KOPT-K1 (cell line): ENCODE data around the gene VSIR.
A peak's percentile ranks its signal among the peaks of the same experiment; 100 is the strongest.

ENCODE experiments used
- H3K27ac ChIP-seq: fragments of 200-600 bp; sonication (generic); 2 replicates; pipeline ENCODE4 v1.5.1; 2016; ENCODE audit warnings: antibody characterized with exemption, mild to moderate bottlenecking, low read depth, low read length; ENCODE audit not compliant: poor library complexity, severe bottlenecking
- H3K36me3 ChIP-seq: fragments of 200-600 bp; sonication (generic); 2 replicates; pipeline ENCODE4 v1.5.1; 2017; ENCODE audit warnings: antibody characterized with exemption, mild to moderate bottlenecking, low read length, moderate library complexity; ENCODE audit not compliant: insufficient read depth
- H3K9me3 ChIP-seq: fragments of 200-600 bp; sonication (generic); 2 replicates; pipeline ENCODE4 v1.5.1; 2017; ENCODE audit warnings: antibody characterized with exemption, low read length, mild to moderate bottlenecking; ENCODE audit not compliant: insufficient read depth, poor library complexity, severe bottlenecking

The VSIR gene

GRCh38 chr10:71752391-71753090, 20.8 kb downstream of the VSIR start:
- Histone ChIP-seq H3K9me3 (no peaks in the 10 kb centered on the region), H3K27ac (peak overlapping the region; percentile 100), H3K36me3 (peaks cover 30% of the 10 kb centered on the region)

DNA sequence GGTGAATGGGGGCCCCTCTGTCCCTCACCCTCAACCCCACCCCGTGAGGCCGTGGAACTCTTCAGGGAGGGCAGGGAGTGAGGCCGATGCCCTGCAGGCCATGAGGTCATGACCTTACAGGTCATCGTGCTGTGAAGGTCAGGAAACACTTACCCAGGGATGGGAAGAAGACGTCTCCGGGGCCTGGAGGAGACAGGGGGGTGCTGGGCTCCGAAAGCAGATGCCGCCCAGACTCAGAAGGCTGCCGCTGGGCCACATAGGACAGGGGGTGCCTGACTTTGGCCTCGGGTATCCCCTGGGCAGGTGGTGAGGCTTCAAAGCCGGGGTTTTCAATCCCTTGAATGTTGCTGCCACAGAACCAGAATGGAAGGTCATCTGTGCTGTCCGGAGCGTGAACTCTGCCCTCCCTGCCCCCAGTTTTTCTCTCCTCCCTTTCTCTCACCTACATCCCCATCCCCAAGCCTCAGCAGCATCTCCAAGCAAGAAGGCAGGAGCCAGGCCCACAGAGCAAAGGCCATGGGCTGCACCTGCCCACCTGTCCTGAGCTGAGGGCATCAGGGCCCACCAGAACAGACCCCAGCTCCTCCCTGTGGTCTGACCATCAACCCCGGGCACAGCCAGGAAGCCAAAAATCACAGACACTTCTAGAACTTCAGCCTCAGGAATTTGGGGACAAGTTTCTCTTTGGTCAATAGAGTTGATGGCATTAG, 21.6 kb downstream of the VSIR start:
- no peaks in the 10 kb centered on the region for H3K9me3 ChIP-seq
- H3K27ac ChIP-seq: peak overlapping the region; percentile 100
- H3K36me3 ChIP-seq: peaks cover 30% of the 10 kb centered on the region

DNA sequence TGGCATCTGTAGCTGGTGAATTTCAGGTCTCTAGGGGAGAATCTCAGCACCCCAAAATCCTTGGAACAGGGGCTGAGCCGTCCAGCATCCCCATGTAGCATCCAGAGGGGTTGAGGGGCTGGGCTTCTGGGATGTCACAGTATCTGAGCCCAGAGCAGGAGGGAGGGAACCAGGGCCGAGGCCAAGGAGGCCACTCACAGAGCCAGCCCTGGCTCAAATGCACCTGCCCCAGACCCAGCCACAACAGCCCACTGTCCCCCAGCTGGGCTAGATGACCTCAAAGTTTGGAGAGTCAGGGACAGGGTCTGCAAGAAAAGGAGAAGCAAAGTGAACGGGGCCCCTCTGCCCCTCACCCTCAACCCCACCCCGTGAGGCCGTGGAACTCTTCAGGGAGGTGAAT, 22.3 kb downstream of the VSIR start:
- Histone ChIP-seq H3K36me3 (peaks cover 30% of the 10 kb centered on the region), H3K27ac (peak overlapping the region; percentile 100), H3K9me3 (no peaks in the 10 kb centered on the region)

- peaks cover 30% of the 10 kb centered on the region for H3K36me3 ChIP-seq
- no peaks in the 10 kb centered on the region for H3K9me3 ChIP-seq
- H3K27ac ChIP-seq: peak overlapping the region; percentile 100
Observed at GRCh38 chr10:71750124-71750841, 23.0 kb downstream of the VSIR start.

DNA sequence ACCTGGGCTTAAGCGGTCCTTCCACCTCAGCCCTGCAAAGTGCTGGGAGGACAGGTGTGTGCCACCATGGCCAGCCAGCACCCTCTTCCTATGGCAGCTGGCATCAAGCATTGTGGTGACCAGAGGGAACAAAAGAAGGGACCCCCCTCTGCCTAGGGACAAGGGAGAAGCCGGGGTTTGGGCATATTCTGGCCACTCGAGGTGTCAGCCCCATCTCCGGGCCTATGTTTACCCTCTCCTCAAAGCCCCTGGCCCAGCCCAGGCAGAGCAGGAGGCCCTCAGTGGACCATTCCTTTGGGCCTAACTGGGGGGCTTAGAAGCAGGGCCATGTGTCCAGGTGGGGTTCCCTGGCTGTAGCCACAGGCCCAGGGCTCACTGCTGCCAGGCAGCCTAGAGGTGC, 23.9 kb downstream of the VSIR start:
- Histone ChIP-seq H3K9me3 (no peaks in the 10 kb centered on the region), H3K27ac (peak overlapping the region; percentile 100), H3K36me3 (peaks cover 30% of the 10 kb centered on the region)

- Histone ChIP-seq H3K9me3 (no peaks in the 10 kb centered on the region), H3K27ac (peak overlapping the region; percentile 100), H3K36me3 (peaks cover 30% of the 10 kb centered on the region)
Observed at GRCh38 chr10:71748671-71749191, 24.6 kb downstream of the VSIR start.

DNA sequence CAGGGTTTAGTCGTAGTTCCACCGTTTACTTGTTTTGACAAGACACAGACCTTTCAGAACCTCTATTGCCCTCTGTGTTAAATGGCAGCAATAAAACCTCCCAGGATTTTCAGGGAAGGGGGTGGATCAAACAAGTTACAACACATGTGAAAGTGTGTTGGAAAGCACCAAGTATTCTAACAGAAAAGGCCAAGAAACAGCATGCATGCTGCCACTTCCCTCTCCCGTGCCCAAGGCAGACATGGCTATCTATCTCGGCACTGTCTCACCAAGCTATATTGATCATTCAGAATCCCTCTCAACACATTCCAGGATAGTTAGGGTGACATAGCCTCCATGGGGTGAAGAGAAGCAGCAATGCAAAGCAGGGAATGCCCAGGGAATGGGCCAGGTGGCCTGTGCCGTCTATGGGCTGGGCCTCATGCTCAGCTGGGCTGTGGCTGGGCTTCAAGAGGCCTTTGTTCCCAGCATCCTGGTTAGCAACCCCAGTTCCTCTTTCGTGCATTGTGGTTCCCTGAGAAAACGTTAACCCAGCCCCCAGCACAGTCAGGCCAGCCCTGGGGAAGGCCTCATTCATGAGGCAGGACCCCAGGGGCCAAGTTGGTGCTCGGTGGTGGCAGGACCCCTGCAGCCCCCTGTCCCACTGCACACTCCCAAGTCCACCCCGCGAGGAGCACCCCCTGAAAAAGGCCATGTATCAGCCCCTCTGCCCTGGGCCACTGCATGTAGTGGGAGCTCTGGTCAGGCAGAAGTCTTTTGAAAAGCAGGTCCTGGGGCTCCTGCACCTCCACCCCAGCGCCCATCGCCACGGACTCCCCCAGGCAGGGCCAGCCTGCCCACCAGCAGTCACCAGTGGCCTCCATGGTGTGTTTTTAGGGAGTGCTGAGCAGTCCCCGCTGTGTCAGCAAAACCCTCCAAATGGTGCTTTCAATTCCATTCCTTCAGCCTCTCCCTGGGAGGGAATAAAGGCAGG, 25.5 kb downstream of the VSIR start:
- no peaks in the 10 kb centered on the region for H3K9me3 ChIP-seq
- H3K27ac ChIP-seq: peak overlapping the region; percentile 100
- peaks cover 29% of the 10 kb centered on the region for H3K36me3 ChIP-seq

GRCh38 chr10:71747039-71747531, 26.2 kb downstream of the VSIR start:
- Histone ChIP-seq H3K27ac (peak overlapping the region; percentile 100), H3K9me3 (no peaks in the 10 kb centered on the region), H3K36me3 (peaks cover 21% of the 10 kb centered on the region)

- Histone ChIP-seq H3K36me3 (peaks cover 15% of the 10 kb centered on the region), H3K9me3 (no peaks in the 10 kb centered on the region), H3K27ac (peak overlapping the region; percentile 100)
Observed at GRCh38 chr10:71746344-71747037, 26.8 kb downstream of the VSIR start.

GRCh38 chr10:71745664-71746250, 27.6 kb downstream of the VSIR start:
- Histone ChIP-seq H3K27ac (peak overlapping the region; percentile 100), H3K36me3 (peaks cover 11% of the 10 kb centered on the region)

GRCh38 chr10:71744897-71745663, 28.2 kb downstream of the VSIR start:
- H3K36me3 ChIP-seq: peaks cover 5% of the 10 kb centered on the region
- H3K27ac ChIP-seq: peak overlapping the region; percentile 100
- H3K9me3 ChIP-seq: no peaks in the 10 kb centered on the region

More at GRCh38 chr10:71745664-71746250, 27.6 kb downstream of the VSIR start:
- no peaks in the 10 kb centered on the region for H3K9me3 ChIP-seq

DNA sequence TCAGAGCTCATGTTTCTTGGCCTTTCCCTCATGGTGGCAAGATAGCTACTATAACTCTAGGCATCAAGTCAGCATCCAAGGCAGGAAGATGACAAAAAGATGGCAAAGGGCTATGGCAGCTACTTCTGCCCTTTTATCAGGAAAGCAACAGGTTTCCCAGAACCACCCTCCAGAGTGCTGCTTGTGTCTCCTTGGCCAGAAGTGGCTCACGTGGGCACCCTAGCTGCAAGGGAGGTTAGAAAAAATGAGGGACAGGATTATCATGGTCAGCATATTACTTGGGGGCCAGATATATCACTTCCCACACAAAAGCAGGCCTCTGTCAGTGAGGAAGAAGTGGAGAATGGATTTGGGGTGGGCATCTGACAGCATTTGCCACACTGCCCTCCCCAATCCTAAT, 29.5 kb downstream of the VSIR start:
- H3K36me3 ChIP-seq: no peaks in the 10 kb centered on the region

More for the DNA sequence above, 29.5 kb downstream of the VSIR start:
- Histone ChIP-seq H3K9me3 (no peaks in the 10 kb centered on the region), H3K27ac (peak overlapping the region; percentile 66)
